ENCODE results near the gene KCNG2.

Gene KCNG2

DNA sequence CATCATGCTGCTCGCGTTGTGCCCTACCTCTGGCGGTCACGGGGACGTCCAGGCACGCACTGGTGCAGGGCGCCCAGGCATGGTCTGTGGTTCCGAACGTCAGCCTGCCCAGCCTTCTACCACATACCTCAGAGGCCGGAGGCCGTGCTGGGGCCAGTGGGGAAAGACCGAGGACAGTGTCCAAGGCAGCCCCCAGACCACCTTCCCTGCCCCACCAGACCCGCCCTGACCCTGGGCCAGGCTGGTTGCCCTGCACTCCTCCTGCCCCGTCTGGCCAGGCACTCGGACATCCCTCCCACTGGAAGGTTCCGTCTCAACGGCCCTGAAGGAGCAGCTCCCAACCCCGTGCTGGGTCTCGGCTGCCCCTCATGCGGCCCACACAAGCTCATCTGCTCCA lies 120.9 kb downstream of the KCNG2 start:
- no peak for DNase-seq (ENCODE audit: low read depth in 1 of 2, low spot score in 1 of 2)

DNA sequence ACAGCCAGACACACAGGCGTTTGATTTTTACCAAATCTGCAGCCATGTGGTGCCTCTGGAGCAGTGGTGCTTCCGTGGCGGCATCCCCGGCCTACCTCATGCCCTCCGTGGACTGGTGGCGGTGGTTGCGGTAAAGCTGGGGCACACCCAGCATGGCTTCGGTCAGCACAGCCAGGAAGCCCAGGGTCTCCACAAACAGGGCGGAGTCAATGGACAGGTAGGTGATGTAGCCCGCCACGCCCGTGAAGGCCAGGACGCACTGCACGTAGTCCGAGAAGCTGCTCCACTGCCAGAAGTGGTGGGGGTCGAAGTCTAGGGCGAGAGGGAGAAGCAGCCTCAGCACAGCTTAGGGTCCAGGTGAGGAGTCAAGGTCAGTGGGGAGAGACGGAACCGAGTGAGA lies 121.4 kb downstream of the KCNG2 start:
- no peak for DNase-seq (ENCODE audit: low read depth in 1 of 2, low spot score in 1 of 2)

DNA sequence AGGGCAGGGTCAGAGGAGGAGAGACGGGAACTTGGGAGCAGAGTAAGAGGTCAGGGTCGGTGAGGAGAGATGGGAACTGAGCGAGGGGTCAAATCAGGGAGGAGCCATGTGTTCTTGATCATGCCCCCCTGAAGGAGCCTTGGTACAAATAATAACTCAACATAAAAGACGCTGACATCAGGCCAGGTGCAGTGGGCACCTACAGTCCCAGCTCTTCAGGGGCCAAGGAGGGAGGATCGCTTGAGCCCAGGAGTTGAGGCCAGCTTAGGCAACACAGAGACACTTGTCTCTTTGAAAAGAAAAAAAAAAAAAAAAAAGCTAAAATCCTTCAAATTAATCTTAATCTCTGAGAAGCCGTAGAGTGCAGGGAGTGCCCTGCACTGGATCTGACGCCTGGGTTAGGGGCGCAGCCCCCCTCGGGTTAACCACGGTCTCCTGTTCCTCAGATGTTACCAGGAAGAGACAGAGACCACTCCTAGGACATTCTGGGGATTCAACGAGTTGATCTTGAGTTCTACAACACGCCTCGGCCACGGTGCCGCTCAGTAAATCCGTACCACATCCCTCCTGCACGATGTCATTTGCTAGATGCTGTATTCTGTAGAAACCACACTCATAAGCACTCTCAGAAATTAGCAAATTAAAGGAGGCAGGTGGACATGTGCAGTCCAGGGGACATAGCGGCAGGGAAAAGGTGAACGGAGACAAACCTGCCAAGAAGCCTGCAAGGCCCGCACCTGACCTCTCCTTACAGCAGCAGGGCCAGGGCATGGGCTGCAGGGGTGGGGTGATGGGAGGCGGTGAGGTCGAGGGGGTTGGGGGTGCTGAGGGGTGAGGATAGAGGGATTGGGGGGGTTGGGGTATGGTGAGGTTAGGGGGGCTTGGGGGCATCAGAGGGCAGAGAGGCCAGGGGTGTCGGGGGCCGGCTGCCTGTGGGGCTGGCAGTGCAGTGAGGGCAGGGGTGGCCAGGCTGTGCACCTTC lies 124.5 kb downstream of the KCNG2 start:
- no peak for DNase-seq (ENCODE audit: low read depth in 1 of 2, low spot score in 1 of 2)

DNA sequence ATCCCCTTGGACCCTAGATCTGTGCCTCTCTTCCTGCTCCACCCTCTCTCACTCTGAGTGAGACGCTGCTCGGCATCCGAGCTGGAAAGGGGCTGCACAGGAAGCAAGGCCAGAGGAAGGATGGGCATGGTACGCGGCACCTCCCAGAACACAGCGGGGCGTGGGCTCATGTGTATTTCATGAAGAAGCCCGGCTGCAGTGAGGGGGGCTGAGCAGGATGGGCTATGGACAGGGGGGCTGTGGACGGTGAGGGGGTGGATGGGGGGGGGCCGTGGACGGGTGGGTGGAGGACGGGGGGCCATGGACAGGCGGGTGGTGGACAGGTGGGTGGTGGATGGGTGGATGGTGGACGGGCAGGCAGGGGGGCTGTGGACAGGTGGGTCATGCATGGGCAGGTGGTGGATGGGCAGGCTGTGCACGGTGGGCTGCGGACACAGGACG lies 125.3 kb downstream of the KCNG2 start:
- DNase-seq (ENCODE audit: low read depth in 1 of 2, low spot score in 1 of 2) = no peak

DNA sequence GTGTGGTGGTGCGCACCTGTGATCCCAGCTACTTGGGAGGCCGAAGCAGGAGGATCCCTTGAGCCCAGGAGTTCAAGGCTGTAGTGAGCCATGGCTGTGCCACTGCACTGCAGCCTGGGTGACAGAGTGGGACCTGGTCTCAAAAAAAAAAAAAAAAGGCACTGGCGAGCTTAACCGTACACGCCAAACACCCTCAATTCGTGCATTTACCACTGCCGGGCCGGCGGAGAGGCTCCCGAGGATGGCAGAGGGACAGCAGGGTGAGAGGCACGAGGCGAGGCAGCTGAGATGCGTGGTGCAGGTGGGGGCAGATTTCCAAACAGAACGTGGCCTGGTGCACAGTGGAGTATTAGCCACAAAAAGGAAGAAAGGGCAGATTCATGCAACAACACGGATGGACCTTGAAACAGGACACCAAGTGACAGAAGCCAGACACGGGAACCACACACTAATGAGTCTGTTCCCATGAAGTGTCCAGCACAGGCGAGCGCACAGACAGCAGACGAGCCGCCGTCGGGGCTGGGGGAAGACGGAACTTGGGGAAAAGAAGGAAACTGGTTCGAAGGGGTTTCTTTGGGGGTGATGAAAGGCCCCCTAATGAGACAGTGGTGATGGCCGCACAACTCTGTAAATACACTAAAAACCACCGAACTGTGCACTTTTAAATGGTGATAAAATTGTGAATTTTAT lies 126.3 kb downstream of the KCNG2 start:
- no peak for DNase-seq (ENCODE audit: low read depth in 1 of 2, low spot score in 1 of 2)

DNA sequence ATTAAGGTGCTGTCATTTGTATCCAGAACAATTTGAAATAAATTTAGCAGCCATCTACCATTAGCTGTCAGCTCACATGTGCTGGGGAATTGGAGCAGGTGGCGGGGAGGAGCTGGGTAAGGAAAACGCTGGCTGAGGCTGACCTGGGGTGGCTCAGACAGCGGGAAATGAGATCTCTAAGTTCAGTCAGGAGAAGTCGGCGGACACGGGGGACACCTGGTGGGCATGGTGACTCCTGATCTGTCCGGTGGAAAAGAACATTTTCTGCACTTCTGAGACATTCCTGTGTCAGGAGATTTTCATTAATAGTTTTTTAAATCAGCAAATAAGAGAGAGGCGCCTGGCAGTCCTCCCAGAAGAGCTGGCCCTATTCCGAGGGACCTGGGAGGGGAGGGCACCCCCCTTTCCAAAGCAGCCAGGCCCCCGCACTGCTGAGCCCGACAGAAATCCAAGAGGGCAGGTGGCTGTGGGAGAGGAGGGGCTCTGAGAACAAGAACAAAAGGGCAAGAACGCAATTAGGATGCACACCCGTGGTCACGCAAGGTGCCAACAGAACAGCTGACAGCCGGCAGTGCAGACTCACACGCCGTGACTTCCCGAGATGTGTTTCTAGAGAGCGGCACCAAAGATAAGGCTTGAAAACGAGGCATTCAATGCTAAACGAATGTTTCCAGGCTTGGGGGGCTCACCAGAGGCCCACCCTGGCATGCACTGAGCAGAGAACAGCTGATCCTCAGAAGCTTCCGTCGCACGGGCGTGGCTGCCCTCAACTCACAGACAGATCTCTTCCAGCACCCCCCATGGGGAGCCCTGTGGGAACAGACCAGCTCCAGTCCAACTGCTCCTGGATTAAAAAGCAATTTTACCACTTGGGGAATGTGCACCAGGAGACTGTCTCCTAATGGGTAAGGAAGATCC lies 127.3 kb downstream of the KCNG2 start:
- no peak for DNase-seq (ENCODE audit: low read depth in 1 of 2, low spot score in 1 of 2)

DNA sequence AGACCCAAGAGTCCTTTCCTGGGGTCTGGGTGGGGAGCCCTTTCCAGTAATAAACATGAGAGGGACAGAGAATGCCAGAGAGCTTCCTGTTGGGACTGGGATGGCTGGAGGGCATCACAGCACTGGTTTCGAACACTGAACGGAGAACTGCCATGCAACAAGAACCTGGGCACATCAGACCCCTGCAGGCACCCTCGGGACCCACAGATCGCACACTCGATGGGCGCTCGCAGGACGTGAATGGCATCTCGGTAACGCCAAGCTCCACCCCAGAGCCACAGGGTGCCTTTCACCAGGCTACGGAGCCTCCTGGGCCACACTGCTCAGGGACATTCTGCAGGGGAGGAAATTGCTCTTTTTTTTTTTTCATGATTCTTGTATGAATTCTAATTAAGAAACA lies 128.6 kb downstream of the KCNG2 start:
- no peak for DNase-seq (ENCODE audit: low read depth in 1 of 2, low spot score in 1 of 2)

DNA sequence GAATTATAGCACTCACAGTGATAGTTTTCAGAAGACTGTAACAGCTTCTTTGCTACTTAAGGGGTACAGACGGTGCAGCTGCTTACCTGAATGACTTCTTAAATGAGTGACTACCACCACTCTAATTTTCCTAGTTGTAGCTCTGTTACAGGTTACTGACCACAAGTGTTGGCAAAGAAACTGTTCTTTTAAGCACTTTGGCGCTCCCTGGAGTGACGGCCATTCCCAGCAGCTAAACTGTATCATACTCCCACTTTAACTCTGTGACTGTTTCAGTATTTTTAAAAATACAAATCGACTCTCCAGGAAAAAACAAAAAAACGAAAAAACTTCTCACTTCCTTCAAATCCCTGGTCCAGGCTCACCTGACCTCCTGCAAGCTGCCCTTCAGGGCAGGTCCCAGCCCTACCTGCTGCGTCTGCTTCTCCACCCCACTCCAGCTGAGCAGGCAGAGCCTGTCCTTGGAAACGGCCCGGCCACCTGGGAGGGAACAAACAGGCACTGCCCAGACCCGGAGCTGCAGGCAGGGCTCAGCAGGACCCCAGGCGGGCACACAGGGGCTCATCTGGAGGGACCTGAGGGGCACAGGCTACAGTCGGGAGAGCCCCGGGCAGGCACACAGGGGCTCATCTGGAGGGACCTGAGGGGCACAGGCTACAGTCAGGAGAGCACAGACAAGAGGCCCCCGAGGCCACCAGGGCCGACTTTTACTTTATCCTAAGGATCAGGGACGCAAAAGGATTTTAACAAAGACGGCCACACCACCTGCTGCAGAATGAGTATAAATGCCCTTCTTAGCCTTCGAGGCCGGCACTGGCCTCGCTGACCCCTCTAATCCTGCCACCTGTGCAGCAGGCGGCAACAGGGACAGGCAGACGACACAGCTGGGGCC lies 129.2 kb downstream of the KCNG2 start:
- DNase-seq (ENCODE audit: low read depth in 1 of 2, low spot score in 1 of 2) = no peak

DNA sequence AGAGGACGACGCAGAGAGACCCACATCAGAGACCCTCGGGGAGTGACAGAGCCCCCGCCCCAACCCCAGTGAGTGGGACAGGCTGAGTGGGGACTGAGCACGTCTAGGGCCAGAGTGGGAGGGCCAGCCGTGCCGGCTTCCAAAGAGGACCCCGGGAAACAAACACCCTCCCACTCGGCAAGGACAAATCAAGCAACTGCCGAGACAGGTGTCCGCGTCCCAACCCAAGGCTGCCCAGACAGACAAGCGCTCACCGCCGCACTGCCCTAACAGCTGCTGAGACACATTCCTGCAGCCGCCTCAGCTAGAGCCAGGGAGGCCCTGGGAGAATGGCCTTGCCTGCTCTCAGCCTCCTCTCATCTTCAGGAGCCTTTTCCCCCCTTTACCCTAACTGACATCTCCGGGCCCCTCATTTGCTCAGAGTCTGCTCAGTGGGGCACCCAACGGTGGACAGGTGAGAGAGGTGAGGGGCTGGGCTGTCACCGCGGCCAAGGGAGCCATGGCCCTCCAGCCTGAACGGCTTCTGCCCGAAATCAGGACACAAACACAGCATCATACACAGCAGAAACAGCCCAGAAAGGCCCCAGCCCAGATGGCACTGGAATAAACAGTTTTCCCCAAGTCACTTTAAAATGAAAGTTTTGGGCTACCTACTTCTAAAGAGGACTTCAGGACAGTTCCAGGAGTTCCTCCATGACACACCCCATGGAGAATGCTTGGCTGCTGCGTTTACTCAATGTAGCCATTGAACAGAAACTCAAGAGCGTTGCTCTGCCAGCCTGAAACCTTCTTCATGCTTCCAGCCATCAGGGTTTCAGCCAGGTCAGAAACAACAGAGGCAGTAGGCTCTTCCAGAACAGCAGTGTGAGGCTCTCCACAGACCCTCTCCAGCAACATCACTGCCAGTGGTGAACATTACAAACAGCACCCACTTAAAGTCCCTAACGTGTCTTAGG lies 130.1 kb downstream of the KCNG2 start:
- DNase-seq (ENCODE audit: low read depth in 1 of 2, low spot score in 1 of 2) = no peak

DNA sequence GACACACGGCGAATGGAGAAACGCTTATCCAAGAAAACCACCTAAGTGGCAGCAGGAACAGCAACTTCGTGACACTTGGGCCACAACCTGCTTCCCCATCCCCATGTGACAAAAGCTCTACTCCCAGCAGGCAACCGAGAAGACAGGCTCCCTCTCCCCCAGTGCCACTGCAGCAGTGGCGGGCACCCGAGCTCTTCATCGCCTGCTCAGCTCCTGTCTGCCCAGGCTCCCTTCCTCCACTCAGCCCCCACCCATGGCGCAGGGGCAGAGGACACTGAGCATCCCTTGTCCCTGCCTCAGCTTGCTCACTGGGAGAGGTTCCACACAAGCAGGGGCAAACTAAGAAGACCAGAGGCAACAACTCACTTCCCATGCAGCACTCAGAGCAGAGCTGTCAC lies 130.8 kb downstream of the KCNG2 start:
- no peak for DNase-seq (ENCODE audit: low read depth in 1 of 2, low spot score in 1 of 2)

DNA sequence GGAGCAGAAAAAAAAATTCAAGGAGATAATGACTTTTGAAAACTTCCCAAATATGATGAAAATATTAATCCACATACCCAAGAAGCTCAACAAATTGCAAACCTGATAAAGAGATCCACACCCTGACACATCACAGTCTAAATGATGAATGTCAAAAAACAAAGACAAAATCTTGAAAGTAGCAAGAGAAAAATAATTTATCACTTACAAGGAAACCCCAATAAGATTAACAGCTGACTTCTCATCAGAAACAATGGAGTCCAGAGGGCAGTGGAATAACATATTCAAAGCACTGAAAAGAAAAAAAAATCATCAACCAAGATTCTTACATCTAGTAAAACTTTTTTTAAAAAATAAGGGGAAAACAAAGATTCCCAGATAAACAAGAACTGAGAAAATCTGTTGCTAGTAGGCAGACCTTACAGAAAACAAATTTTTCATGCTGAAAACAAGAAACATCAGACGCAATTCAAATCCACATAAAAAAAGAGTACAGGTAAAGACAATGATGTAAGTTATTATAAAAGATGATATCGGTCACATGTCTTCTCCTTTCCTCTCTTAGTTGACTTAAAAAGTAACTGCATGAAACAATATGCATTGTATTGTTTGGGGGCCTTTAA lies 132.4 kb downstream of the KCNG2 start:
- DNase-seq (ENCODE audit: low read depth in 1 of 2, low spot score in 1 of 2) = no peak

DNA sequence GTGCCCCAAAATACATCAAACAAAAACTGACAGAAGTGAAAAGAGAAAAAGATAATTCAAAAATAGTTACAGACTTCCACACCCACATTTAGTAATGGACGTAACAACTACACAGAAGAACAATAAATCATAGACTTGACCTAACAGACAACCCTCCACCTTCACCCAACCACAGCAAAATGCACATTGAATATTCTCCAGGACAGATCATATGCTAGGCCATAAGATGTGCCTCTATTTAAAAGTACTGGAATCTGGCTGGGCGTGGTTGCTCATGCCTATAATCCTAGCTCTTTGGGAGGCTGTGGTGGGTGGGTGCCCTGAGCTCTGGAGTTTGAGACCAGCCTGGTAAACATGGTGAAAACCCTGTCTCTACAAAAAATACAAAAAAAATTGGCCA lies 133.7 kb downstream of the KCNG2 start:
- no peak for DNase-seq (ENCODE audit: low read depth in 1 of 2, low spot score in 1 of 2)

DNA sequence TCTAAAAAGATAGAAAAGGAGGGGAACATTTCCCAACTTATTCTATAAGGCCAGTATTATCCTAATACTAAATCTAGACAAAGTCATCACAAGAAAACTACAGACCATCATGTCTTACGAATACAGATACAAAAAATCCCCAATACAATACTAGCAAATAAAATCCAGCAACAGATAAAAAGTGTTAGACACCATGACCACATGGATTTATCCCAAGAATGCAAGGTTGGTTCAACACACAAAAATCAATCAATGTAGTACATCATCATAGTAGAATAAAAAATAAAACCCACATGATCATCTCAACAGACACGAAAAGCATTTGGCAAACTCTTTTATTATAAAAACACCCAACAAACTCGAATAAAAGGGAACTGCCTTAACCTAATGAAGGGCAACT lies 135.2 kb downstream of the KCNG2 start:
- DNase-seq (ENCODE audit: low read depth in 1 of 2, low spot score in 1 of 2) = no peak

DNA sequence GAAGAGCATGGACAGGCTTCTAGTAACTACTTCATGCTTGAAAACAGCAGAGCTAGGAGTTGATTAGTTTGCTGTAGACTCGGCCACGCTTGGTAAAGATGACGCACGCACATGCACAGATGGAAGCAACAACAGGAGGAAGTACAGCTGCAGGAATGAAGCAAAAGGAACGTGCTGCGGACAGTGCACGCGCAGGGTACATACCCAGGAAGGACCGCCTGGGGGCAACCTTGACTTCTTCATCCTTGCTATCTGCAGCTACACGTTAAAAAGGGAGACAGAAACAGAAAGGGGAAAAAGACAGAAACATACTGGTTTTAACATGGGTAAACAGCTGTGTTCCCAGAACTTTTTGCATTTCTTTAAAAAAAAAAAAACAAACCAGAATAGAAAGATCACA lies 136.0 kb downstream of the KCNG2 start:
- no peak for DNase-seq (ENCODE audit: low read depth in 1 of 2, low spot score in 1 of 2)

DNA sequence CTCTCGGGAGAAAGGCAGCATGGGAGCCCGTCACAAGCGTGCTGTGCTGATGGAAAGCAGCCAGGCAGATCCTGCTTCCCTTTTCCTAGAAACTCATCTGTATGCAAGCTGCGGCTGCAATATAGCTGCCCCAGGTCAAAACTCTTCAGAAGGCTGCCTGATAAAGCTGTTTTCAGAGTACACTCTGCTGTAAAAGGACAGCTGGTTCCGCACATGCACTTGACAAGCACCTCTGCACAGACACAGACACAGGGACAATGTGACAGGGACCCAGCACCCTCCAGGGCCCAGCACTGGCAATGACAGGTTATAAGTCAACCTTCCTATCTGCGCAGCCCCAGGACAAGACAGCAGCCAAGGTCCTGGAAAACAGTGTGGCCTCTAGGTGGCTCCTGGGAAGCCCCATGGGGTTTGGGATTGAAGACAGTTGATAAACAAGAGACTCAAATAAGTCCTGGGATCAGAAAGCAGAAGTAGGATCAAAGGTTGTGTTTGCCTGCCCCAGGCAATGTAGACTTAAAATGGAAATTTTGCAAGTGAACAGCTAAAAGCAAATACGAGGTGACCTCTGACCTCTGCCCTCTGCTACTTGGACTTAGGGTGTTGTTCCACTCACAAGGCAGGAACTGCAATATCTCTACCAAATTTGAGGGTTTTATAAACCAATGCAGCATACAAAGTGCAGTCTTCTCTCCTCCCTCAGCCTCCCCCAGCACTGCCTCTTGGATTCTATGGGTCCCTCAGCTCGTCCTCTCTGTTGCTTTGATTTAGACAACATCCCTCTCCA lies 136.8 kb downstream of the KCNG2 start:
- DNase-seq (ENCODE audit: low read depth in 1 of 2, low spot score in 1 of 2) = no peak

DNA sequence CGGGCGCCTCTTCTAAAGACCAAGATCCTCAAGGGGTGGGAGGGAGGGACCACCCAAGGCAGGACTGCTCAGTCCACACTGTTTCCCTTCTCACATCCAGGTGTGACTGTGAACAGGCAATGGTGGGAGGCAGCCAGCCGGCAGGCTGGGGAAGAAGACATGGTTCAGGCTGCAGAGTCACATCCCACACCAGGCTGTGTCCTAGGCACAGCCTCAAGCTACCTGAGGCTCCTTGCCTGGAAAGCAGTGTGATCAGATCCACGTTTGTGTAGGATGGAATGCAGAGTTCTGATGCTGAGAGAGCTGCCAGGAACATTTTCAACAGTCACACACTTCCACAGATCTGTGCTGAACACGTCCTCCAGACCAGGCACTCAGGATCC lies 137.4 kb downstream of the KCNG2 start:
- no peak for DNase-seq (ENCODE audit: low read depth in 1 of 2, low spot score in 1 of 2)

DNA sequence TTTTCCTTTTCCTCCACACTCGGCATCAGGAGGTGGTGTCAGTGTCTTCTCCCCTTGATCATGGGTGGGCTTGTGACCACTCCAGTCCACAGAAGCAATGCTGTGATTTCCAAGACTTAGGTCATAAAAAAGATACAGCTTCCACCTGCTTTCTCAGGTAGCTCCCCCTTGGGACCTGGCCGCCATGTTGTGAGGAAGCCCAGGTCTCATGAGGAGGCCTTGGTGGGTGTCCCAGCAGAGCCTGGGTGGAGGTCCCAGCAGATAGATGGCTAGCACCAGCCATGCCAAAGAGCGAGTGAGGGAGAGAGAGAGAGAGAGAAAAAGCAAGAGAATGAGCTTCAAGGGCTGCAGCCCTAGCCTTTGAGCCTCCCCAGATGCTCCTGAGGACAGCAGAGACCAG lies 137.8 kb downstream of the KCNG2 start:
- no peak for DNase-seq (ENCODE audit: low read depth in 1 of 2, low spot score in 1 of 2)

DNA sequence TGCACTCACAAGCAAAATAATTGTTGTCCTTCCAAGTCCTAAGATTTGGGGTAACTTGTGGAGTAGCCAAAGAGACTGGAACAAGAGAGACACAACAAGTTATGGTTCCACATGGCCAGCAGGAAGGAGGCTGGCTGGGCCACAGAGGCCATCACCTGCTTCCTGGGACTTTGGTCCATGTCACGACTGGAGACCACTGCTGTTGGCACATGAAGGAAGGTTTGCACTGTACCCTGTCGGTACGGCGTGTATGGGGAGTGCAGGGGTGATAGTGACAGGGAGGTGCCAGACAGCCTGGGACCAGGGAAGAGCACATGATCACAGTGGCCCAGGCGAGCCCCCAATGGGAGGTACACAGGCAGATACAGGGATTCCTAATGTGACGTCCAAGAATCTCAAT lies 138.2 kb downstream of the KCNG2 start:
- DNase-seq (ENCODE audit: low read depth in 1 of 2, low spot score in 1 of 2) = no peak
